ENCODE measurements around the gene PRDM16. TPM values are rescaled to one million over a fixed set of nuclear protein-coding genes. Genes with fewer than 3 reads are reported as not detected.
A peak's percentile ranks its signal among the peaks of the same experiment; 100 is the strongest.
"Not testable (repeated sequence)": the region's sequence is repeated elsewhere in the genome, so short reads cannot be mapped to it uniquely, and the experiment has no call there.

The PRDM16 gene
- total RNA-seq, 1 experiment from 2014 or later, result 22.3 TPM

DNA sequence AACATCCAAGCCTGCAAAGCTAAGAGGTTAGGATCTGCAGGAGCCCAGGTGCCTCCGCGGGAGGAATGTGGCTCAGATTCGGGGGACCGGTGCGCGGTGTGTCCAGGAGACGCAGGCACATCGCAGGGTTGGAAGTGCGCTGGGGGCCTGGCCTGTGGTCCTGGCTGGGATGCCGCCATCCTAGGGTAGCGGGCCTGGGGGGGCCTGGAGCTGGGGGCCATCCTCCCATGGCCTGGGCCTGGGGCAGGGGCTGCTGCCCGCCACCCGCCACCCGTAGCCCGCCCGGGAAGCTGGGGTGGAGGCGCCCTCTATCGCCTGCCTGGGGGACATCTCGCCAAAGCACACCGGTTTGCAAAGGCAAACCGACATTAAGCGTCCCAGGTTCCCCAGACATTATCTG is 214.8 kb downstream of the PRDM16 start:
- Histone ChIP-seq H3K27ac (ENCODE audit: low read length) (no peak overlapping the region), H3K27me3 (ENCODE audit: control insufficient read depth, insufficient read depth, low read length) (no peaks in the 10 kb centered on the region), H3K36me3 (ENCODE audit: control insufficient read depth, insufficient read depth, low read length) (no peaks in the 10 kb centered on the region), H3K9me3 (ENCODE audit: control insufficient read depth, insufficient read depth, low read depth, low read length) (no peaks in the 10 kb centered on the region), H3K4me1 (ENCODE audit: control insufficient read depth, insufficient read depth, low read length) (peaks cover 3% of the 10 kb centered on the region), H3K4me3 (ENCODE audit: low read depth in 2 of 2, low read length in 2 of 2) (no peak overlapping the region)
- DNase-seq (ENCODE audit: low read depth, low spot score) (no peak), ATAC-seq (peak; percentile 76)
- in situ Hi-C loops (cut with HindIII; ENCODE audit: low pct_unique_long_range_greater_than_20kb, low sequenced_read_pairs) (no loop called here), intact Hi-C loops (cut with micrococcal nuclease; ENCODE audit: unreplicated experiment) (no loop called here)
- CTCF ChIA-PET, result interaction anchor here (0.6 kb wide), 1 partner anchor 408 kb away, joined by 3 read pairs; no protein-coding TSS in a partner anchor
- TF ChIP-seq SIN3A (IDR thresholded peaks at IDR 0.05; ENCODE audit: borderline replicate concordance, insufficient read depth, low read depth, low read length), result no peak
- TF ChIP-seq TCF7L2 (IDR thresholded peaks at IDR 0.05; ENCODE audit: low read depth, low read length), result no peak
- TF ChIP-seq, protein P1, sequence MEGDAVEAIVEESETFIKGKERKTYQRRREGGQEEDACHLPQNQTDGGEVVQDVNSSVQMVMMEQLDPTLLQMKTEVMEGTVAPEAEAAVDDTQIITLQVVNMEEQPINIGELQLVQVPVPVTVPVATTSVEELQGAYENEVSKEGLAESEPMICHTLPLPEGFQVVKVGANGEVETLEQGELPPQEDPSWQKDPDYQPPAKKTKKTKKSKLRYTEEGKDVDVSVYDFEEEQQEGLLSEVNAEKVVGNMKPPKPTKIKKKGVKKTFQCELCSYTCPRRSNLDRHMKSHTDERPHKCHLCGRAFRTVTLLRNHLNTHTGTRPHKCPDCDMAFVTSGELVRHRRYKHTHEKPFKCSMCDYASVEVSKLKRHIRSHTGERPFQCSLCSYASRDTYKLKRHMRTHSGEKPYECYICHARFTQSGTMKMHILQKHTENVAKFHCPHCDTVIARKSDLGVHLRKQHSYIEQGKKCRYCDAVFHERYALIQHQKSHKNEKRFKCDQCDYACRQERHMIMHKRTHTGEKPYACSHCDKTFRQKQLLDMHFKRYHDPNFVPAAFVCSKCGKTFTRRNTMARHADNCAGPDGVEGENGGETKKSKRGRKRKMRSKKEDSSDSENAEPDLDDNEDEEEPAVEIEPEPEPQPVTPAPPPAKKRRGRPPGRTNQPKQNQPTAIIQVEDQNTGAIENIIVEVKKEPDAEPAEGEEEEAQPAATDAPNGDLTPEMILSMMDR (IDR thresholded peaks at IDR 0.05), result peak; percentile 94
- POLR2A ChIA-PET, result no interaction called here
- no TSS peak for BruUV-seq (replicated peaks)

DNA sequence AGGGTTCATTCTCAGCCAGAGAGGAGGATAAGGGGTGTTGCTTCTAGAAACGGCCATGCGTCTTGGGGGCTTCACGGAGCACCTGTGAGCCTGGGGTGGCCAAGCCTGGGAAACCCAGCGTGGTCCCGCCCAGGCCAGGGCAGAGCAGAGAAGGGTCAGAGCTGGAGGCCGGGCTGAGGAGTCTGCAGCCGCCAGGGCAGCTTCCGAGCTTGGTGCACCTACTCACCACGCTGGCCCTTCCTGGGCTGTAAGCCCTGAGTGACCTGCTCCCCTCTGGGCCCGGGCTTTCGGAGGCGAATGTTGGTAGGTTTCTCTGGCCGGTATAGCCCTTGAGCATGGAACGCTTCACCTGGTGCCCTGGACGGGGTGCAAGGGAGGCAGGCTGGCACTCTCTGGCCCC is 215.7 kb downstream of the PRDM16 start:
- no TSS peak for BruUV-seq (replicated peaks)
- in situ Hi-C loops (cut with HindIII; ENCODE audit: low pct_unique_long_range_greater_than_20kb, low sequenced_read_pairs), result no loop called here
- Histone ChIP-seq H3K27me3 (ENCODE audit: control insufficient read depth, insufficient read depth, low read length) (no peaks in the 10 kb centered on the region), H3K4me1 (ENCODE audit: control insufficient read depth, insufficient read depth, low read length) (peaks cover 3% of the 10 kb centered on the region), H3K9me3 (ENCODE audit: control insufficient read depth, insufficient read depth, low read depth, low read length) (no peaks in the 10 kb centered on the region), H3K4me3 (ENCODE audit: low read depth in 2 of 2, low read length in 2 of 2) (no peak overlapping the region), H3K36me3 (ENCODE audit: control insufficient read depth, insufficient read depth, low read length) (no peaks in the 10 kb centered on the region), H3K27ac (ENCODE audit: low read length) (no peak overlapping the region)
- TF ChIP-seq, protein P1 (IDR thresholded peaks at IDR 0.05), result no peak
- TF ChIP-seq TCF7L2 (IDR thresholded peaks at IDR 0.05; ENCODE audit: low read depth, low read length), result no peak
- CTCF ChIA-PET, result no interaction called here
- POLR2A ChIA-PET, result no interaction called here
- intact Hi-C loops (cut with micrococcal nuclease; ENCODE audit: unreplicated experiment), result no loop called here
- ATAC-seq, result no peak
- no peak for DNase-seq (ENCODE audit: low read depth, low spot score)

DNA sequence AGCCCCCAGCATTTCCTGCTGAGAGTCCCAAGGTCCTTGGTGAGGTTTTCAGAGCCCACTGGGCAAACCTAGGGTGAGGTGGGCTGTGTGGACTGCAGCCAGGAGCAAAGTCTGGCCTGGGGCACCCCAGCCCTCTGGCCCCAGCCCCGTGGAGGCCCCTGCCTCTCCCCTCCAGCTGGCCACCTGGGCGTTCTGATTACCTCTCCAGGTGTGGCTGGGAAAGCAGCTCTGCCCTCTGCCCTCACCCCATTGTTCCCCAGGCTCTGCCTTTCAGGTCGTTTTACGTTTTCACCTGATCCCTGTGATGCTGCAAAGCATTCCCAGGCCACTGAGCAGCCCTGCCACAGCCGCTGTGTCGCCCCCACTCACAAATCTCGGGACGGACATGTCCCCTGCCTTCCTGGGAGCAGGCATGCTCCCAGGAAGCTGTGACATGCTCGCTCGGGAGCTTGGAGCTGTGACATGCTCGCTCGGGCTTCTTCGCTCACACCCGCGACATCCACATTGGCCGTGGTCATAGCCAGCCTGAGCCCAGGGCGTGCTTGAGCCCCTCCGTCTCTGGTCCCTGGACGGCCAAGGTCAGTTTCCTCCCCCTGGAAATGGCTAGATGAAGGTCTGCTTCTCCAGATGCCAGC is 216.2 kb downstream of the PRDM16 start:
- Histone ChIP-seq H3K4me1 (ENCODE audit: control insufficient read depth, insufficient read depth, low read length) (peaks cover 3% of the 10 kb centered on the region), H3K27ac (ENCODE audit: low read length) (no peak overlapping the region), H3K4me3 (ENCODE audit: low read depth in 2 of 2, low read length in 2 of 2) (no peak overlapping the region), H3K36me3 (ENCODE audit: control insufficient read depth, insufficient read depth, low read length) (no peaks in the 10 kb centered on the region), H3K9me3 (ENCODE audit: control insufficient read depth, insufficient read depth, low read depth, low read length) (no peaks in the 10 kb centered on the region), H3K27me3 (ENCODE audit: control insufficient read depth, insufficient read depth, low read length) (no peaks in the 10 kb centered on the region)
- POLR2A ChIA-PET, result no interaction called here
- DNase-seq (ENCODE audit: low read depth, low spot score) (no peak), ATAC-seq (no peak)
- no TSS peak for BruUV-seq (replicated peaks)
- CTCF ChIA-PET, result no interaction called here
- TF ChIP-seq TCF7L2 (IDR thresholded peaks at IDR 0.05; ENCODE audit: low read depth, low read length) (no peak), POLR2AphosphoS5 (IDR thresholded peaks at IDR 0.05; ENCODE audit: low read depth, low read length) (no peak), SIN3A (IDR thresholded peaks at IDR 0.05; ENCODE audit: borderline replicate concordance, insufficient read depth, low read depth, low read length) (no peak)
- TF ChIP-seq, protein P1 (IDR thresholded peaks at IDR 0.05), result no peak
- TF ChIP-seq, protein P2, sequence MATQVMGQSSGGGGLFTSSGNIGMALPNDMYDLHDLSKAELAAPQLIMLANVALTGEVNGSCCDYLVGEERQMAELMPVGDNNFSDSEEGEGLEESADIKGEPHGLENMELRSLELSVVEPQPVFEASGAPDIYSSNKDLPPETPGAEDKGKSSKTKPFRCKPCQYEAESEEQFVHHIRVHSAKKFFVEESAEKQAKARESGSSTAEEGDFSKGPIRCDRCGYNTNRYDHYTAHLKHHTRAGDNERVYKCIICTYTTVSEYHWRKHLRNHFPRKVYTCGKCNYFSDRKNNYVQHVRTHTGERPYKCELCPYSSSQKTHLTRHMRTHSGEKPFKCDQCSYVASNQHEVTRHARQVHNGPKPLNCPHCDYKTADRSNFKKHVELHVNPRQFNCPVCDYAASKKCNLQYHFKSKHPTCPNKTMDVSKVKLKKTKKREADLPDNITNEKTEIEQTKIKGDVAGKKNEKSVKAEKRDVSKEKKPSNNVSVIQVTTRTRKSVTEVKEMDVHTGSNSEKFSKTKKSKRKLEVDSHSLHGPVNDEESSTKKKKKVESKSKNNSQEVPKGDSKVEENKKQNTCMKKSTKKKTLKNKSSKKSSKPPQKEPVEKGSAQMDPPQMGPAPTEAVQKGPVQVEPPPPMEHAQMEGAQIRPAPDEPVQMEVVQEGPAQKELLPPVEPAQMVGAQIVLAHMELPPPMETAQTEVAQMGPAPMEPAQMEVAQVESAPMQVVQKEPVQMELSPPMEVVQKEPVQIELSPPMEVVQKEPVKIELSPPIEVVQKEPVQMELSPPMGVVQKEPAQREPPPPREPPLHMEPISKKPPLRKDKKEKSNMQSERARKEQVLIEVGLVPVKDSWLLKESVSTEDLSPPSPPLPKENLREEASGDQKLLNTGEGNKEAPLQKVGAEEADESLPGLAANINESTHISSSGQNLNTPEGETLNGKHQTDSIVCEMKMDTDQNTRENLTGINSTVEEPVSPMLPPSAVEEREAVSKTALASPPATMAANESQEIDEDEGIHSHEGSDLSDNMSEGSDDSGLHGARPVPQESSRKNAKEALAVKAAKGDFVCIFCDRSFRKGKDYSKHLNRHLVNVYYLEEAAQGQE (IDR thresholded peaks at IDR 0.05; ENCODE audit: insufficient read depth in 1 of 2, low read depth in 2 of 2, low read length in 1 of 2), result no peak
- intact Hi-C loops (cut with micrococcal nuclease; ENCODE audit: unreplicated experiment), result no loop called here
- in situ Hi-C loops (cut with HindIII; ENCODE audit: low pct_unique_long_range_greater_than_20kb, low sequenced_read_pairs), result no loop called here

DNA sequence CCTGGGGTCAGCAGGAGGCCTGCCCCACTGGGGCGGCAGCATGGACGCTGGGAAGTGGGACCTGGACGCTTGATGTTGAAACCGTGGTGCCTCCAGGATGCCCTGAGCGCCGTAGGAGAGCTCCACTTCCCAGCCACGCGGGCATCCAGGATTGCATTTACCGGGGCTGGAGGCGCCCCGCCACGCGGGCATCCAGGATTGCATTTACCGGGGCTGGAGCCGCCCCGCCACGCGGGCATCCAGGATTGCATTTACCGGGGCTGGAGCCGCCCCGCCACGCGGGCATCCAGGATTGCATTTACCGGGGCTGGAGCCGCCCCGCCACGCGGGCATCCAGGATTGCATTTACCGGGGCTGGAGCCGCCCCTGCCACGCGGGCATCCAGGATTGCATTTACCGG is 218.1 kb downstream of the PRDM16 start:
- not testable (repeated sequence) for BruUV-seq (replicated peaks)

More for the DNA sequence above, 218.1 kb downstream of the PRDM16 start:
- intact Hi-C loops (cut with micrococcal nuclease; ENCODE audit: unreplicated experiment); ATAC-seq; H3K36me3 ChIP-seq (ENCODE audit: control insufficient read depth, insufficient read depth, low read length); H3K9me3 ChIP-seq (ENCODE audit: control insufficient read depth, insufficient read depth, low read depth, low read length); H3K4me1 ChIP-seq (ENCODE audit: control insufficient read depth, insufficient read depth, low read length); POLR2A ChIA-PET; H3K27ac ChIP-seq (ENCODE audit: low read length); H3K27me3 ChIP-seq (ENCODE audit: control insufficient read depth, insufficient read depth, low read length); CTCF ChIA-PET; in situ Hi-C loops (cut with HindIII; ENCODE audit: low pct_unique_long_range_greater_than_20kb, low sequenced_read_pairs); H3K4me3 ChIP-seq (ENCODE audit: low read depth in 2 of 2, low read length in 2 of 2); DNase-seq (ENCODE audit: low read depth, low spot score): not testable (repeated sequence)
